Endothelial cell (in vitro differentiated cells): ENCODE results near the gene NSUN6. TPM values are rescaled to one million over a fixed set of nuclear protein-coding genes. Genes with fewer than 3 reads are reported as not detected.
A peak's percentile ranks its signal among the peaks of the same experiment; 100 is the strongest.

ENCODE experiments used
- DNase-seq: peaks from one replicate; pipeline ENCODE4 v3.0.0; 2021; ENCODE audit warnings: low spot score
- H3K27ac Mint-ChIP-seq: one replicate; pipeline ENCODE4 v1.8.0; 2021; ENCODE audit warnings: mixed read lengths, inconsistent platforms; ENCODE audit not compliant: unreplicated experiment
- H3K27me3 Mint-ChIP-seq: one replicate; pipeline ENCODE4 v1.8.0; 2021; ENCODE audit warnings: mild to moderate bottlenecking, moderate library complexity, mixed read lengths, inconsistent platforms; ENCODE audit not compliant: unreplicated experiment
- H3K36me3 Mint-ChIP-seq: one replicate; pipeline ENCODE4 v1.8.0; 2021; ENCODE audit warnings: mild to moderate bottlenecking, low read depth, mixed read lengths, inconsistent platforms; ENCODE audit not compliant: unreplicated experiment
- H3K4me1 Mint-ChIP-seq: one replicate; pipeline ENCODE4 v1.8.0; 2021; ENCODE audit warnings: mild to moderate bottlenecking, mixed read lengths, inconsistent platforms; ENCODE audit not compliant: unreplicated experiment
- H3K4me3 Mint-ChIP-seq: one replicate; pipeline ENCODE4 v1.8.0; 2021; ENCODE audit warnings: mild to moderate bottlenecking, mixed read lengths, inconsistent platforms; ENCODE audit not compliant: unreplicated experiment
- H3K9me3 Mint-ChIP-seq: one replicate; pipeline ENCODE4 v1.8.0; 2021; ENCODE audit warnings: mixed read lengths, inconsistent platforms; ENCODE audit not compliant: unreplicated experiment
- total RNA-seq: library from RNA; stranded (reverse); fragmentation: NEBNext Ultra II Directional; extraction: Animal tissue kit (Norgen Biotek cat#: 25700); gene quantifications from one replicate; pipeline ENCODE4 v1.2.1, GENCODE V29; 2021; ENCODE audit not compliant: unreplicated experiment
- TF ChIP-seq, protein P1 (sequence below): fragments of 200-600 bp; sonication (generic); IDR thresholded peaks from one replicate; pipeline ENCODE4 v1.5.0; 2021; ENCODE audit warnings: antibody characterized with exemption; ENCODE audit not compliant: unreplicated experiment

NSUN6 gene
- total RNA-seq, 1 donor from 2014 or later = 11.6 TPM

- Mint-ChIP-seq H3K36me3 (peaks cover 3% of the 10 kb centered on the region), H3K27me3 (peaks cover 5% of the 10 kb centered on the region), H3K4me1 (peaks cover 25% of the 10 kb centered on the region), H3K9me3 (no peaks in the 10 kb centered on the region), H3K4me3 (peak overlapping the region; percentile 100), H3K27ac (peak overlapping the region; percentile 96)
- TF ChIP-seq, protein P1, sequence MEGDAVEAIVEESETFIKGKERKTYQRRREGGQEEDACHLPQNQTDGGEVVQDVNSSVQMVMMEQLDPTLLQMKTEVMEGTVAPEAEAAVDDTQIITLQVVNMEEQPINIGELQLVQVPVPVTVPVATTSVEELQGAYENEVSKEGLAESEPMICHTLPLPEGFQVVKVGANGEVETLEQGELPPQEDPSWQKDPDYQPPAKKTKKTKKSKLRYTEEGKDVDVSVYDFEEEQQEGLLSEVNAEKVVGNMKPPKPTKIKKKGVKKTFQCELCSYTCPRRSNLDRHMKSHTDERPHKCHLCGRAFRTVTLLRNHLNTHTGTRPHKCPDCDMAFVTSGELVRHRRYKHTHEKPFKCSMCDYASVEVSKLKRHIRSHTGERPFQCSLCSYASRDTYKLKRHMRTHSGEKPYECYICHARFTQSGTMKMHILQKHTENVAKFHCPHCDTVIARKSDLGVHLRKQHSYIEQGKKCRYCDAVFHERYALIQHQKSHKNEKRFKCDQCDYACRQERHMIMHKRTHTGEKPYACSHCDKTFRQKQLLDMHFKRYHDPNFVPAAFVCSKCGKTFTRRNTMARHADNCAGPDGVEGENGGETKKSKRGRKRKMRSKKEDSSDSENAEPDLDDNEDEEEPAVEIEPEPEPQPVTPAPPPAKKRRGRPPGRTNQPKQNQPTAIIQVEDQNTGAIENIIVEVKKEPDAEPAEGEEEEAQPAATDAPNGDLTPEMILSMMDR = no peak
- DNase-seq = no peak
These were observed 8.6 kb upstream of the NSUN6 start for GRCh38 chr10:18659819-18660535.

DNA sequence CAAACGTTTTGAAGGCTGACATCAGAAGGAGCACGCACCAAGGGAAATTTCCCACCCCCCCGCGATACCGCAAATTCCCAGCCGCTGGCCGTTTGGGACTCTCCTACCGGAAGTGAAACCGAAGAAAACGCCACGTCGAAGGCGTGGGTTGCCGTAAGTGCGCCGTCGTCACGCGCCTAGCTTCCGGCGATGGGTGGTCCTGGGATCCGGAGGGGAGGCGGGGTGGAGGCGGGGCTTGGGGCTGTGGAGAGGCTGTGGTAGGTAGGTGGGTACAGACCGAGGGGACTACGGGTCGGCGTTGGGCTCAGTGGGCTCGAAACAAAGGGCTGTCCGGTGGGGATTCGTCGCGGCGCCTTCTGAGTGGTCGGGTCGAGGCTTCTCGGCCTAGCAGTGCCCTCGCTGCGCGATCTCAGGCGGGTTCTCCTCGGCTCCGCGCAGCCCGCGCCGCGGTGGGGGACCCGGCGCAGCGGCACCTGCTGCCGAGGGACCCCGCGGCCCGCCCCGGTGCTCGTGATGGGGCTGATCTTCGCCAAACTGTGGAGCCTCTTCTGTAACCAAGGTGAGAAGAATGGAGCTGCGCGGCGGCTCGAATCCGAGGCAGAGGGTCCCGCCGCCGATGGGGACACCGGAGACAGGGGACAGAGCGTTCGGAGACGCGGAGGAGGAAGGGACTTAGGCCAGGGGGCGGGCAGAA lies 7.9 kb upstream of the NSUN6 start, which contains the start of gene ARL5B:
ARL5B (plus strand) TSS at position 307 of the 694 bp plus-strand sequence; CDS start at position 514, 207 bp downstream.
- peak; percentile 97 for DNase-seq
- H3K4me1 Mint-ChIP-seq = peaks cover 25% of the 10 kb centered on the region
- H3K27me3 Mint-ChIP-seq = peaks cover 5% of the 10 kb centered on the region
- H3K4me3 Mint-ChIP-seq = peak within 1 kb of the TSS; percentile 100
- H3K27ac Mint-ChIP-seq = peak within 1 kb of the TSS; percentile 97
- TF ChIP-seq, protein P1 = no peak
- no peaks in the 10 kb centered on the region for H3K9me3 Mint-ChIP-seq
- H3K36me3 Mint-ChIP-seq = peaks cover 3% of the 10 kb centered on the region

DNA sequence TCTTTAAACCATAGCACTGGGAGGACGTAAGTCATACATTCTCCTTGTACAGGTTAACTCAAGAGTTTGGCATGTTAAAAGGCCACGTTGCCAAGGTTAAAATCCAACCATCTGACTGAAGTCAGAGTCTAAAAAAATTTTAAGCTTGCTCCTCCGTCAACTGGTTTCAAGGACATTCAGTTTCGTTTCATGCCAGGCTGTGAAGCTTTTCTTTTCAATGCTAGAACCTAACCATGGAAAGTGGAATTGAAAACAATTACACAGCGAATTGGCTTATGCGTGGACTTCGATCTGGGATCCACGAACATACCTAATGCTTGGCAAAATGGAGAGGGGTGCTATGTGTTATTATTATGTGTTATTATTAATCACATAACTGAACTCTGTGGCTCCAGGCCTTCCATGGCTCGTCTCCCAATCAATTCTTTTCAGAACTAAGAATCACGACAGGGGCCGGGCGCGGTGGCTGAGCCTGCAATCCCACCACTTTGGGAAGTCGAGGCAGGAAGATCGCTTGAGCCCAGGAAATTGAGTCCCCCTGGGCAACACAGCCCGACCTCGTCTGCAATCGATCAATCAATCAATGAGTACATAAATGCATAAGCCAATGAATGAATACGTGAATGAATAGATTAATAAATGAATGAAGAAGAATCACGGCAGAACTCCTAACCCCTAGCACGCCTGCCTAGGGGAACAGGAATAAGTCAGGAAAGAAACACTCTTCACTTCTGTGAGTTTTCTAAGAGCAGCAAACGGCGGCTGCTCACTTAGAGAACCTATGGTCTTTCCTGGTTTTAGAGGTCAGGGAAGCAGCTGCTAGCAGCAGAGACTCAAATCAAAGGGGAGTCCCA lies 7.1 kb upstream of the NSUN6 start:
- Mint-ChIP-seq H3K36me3 (peaks cover 3% of the 10 kb centered on the region), H3K9me3 (no peaks in the 10 kb centered on the region), H3K27ac (peak overlapping the region; percentile 97), H3K4me3 (peak overlapping the region; percentile 100), H3K27me3 (peaks cover 5% of the 10 kb centered on the region), H3K4me1 (peaks cover 25% of the 10 kb centered on the region)
- peak; percentile 9 for DNase-seq
- TF ChIP-seq, protein P1 = no peak

- H3K27ac Mint-ChIP-seq = no peak overlapping the region
- H3K4me1 Mint-ChIP-seq = peaks cover 23% of the 10 kb centered on the region
- no peak for DNase-seq
- TF ChIP-seq, protein P1 = no peak
- no peak overlapping the region for H3K4me3 Mint-ChIP-seq
- H3K36me3 Mint-ChIP-seq = peaks cover 3% of the 10 kb centered on the region
- peaks cover 5% of the 10 kb centered on the region for H3K27me3 Mint-ChIP-seq
- no peaks in the 10 kb centered on the region for H3K9me3 Mint-ChIP-seq
These were observed 5.3 kb upstream of the NSUN6 start for GRCh38 chr10:18656724-18657123.
